GM18861 (cell line): ENCODE data around the gene ALKBH1.
"Not testable (repeated sequence)": the region's sequence is repeated elsewhere in the genome, so short reads cannot be mapped to it uniquely, and the experiment has no call there.

ENCODE experiments used
- ATAC-seq: cut with Tn5 transposase; IDR thresholded peaks from one replicate; pipeline ENCODE4 v1.9.1; 2021; ENCODE audit not compliant: unreplicated experiment

The ALKBH1 gene

DNA sequence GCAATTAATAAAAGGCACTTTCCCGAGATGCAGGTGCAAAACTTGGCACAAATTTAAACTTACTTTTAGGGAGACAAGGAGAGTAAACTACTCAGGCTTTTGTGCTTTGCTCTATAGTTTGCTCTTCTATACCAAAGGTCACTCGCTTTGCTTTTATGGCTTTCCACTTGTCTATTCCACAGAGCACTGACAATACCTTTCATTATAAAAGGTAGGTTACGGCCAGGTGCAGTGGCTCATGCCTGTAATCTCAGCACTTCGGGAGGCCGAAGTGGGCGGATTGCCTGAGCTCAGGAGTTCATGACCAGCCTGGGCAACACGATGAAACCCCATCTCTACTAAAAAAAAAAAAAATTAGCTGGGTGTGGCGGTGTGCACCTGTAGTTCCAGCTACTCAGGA is 32.9 kb downstream of the ALKBH1 start:
- no peak for ATAC-seq

DNA sequence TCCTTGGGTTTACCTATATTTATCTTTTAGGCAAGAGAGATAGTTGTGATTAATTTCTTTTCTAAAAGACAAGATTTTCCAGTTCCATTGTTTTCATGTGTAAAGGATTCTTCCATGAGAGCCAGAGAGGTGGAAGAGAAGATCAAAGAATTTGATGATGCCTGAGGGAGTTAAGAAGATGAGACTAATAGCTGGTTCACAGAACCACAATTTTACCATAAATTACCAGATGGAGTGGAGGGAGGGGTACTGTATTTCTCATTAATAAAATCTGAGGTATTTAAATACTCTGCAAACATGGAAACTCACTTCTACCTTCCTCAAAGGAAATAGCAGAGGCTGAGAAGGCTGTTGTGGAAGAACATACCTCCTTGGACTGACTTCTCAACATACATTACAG is 34.6 kb downstream of the ALKBH1 start:
- no peak for ATAC-seq

DNA sequence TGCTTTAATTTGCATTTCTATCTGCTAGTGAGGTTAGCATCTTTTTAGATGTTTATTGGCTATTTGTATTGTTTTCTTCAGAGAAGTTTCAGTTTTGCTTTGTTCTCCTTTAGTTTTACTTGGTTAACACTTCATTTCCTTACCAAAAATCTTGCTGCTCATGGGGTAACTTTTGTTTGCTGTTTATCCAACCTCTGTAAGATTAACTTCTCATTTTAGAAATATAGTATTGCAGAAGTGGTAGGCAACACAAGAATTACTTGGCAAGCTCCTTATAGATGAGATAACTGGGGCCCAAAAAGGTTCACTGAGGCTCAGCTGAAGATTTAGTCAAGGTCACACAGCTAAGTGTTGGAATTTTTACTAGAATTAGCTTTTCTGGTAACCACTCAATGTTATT is 40.5 kb downstream of the ALKBH1 start:
- no peak for ATAC-seq

DNA sequence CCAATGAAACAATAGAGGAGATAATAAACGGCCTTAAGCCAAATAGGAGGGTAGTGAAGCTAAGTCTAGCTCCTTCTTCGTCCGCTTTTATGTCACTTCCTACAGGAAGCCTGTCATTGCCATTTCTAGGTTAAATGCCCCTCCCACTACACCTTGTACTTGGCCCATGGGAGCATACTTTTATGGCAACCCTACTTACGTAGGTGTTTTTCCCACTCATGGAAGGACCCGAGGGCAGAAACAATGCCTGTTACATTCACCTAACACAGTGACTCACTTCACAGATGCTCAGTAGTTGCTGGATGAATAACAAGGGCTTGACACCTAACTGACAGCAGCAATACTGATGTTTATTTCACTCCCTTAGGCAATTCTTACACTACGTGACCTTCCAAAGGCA is 44.5 kb downstream of the ALKBH1 start:
- ATAC-seq, result no peak

DNA sequence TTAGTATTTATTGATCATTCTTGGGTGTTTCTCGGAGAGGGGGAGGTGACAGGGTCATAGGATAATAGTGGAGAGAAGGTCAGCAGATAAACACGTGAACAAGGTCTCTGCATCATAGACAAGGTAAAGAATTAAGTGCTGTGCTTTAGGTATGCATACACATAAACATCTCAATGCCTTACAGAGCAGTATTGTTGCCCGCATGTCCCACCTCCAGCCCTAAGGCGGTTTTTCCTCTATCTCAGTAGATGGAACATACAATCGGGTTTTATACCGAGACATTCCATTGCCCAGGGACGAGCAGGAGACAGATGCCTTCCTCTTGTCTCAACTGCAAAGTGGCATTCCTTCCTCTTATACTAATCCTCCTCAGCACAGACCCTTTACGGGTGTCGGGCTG is 46.3 kb downstream of the ALKBH1 start:
- not testable (repeated sequence) for ATAC-seq

DNA sequence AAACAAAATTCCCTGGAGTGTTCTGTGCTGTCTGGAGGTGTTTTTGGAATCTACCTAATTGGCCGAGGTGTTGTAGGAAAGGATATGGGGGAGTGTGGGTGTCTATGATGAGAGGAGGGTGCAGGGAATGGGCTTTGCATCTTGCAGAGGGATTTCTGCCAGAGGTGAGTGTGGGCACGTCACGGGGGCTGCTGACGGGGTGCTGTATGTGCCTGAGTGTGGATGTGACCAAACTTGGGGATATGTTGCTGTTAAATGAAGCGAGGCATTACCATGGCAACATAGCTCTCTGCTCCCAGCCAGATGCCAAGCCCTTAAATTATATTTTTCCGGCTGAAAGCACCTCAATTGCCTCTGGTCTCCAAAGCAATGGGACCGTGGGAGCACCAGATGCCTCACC is 47.1 kb downstream of the ALKBH1 start:
- ATAC-seq, result no peak

DNA sequence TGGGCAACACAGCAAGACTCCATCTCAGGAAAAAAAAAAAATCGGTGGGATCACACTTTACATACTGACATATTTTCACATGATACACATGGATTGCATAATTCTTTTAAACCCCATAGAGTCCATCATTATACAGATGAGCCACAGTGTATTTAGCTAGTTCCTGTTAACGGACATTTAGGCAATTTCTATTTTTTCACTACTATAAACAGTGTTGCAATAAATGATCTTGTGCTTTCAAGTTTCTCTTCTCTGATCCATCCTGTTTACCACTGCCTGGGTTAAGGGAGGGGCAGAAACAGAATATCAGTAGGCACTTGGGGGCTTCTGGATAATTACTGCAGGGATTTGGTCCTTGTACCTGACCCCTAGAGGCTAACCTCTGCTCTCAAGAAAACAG is 48.0 kb downstream of the ALKBH1 start:
- ATAC-seq, result no peak

DNA sequence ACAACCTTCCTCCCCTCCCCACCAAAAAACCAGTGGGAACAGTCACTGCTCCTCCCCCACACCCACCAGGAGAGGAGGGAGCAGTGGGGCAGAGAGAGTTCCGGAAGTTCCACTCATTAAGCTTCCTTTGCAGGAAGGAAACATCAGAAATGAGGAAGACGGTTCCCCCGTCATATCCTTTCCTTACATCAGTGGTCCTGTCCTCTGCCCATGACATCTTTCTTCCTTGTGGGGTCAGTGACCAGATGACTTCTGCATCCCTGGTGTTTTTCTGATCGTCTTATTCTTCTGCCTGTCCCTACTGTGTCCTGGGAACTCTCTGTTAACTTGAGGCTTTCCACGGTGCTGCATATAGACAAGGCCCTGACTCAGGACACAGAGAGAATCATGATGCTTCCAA is 50.5 kb downstream of the ALKBH1 start:
- no peak for ATAC-seq

DNA sequence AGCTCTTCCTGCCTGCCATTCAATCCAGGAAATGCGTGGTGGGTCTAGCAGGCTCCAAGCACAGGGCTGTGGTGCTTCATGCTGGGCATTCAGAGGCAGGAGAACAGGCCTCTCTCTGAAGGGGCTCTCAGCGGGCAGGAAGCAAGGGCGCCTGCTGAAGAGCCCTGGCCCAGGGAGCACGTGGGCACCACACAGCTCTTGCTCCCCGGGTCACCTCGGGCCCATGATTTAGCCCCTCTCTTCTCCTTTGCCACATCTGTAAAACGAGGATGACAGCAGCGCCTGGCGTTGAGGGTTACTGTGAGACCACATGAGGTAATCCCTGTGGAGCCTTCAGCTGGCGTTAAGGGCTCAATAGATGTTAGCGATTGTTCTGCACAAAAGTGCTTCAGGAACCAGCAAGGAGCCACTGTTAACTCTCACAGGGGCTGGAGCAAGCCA is 53.8 kb downstream of the ALKBH1 start:
- no peak for ATAC-seq

DNA sequence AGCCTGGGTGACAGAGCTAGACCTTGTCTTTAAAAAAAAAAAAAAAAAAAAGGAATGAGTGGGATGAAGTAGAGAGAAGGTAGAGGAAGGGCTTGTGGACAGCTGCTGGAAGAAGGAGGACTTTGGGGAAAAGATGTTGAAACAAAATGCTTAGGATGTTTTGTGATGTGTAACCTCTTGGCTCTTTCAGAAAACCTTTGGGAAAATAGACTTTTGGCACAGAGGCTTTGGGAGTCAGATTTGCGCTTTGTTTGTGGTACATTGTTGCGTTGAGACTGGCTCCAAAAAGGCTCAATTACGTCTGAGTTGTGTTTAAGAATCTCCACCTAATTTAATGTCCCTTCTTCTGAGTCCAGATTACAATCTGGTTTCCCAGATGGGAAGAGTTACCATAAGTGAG is 58.5 kb downstream of the ALKBH1 start:
- no peak for ATAC-seq

DNA sequence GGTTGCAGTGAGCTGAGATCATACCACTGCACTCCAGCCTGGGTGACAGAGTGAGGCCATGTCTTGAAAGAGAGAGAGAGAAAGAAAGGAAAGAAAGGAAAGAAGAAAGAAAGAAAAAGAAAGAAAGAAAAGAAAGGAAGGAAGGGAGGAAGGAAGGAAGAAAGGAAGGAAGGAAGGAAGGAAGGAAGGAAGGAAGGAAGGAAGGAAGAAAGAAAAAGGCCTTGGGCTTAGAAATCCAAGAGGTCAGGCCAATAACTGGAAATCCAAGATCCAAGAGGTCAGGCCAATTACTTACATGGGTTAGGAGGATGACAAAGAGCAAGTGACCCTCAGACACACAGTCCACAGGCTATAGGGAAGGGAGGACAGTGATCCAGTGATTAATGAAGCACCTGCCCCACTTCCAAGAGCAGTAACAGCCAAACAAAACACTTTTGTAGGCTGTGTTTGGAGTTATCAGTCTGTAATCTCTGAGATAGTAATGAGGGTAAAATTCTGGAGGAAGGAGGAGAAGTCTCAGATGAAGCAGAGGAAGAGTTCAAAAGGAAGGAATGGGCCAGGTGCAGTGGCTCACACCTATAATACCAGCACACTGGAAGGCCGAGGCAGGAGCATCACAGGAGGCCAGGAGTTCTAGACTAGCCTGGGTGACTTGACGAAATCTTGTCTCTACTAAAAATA is 59.2 kb downstream of the ALKBH1 start:
- ATAC-seq, result no peak

DNA sequence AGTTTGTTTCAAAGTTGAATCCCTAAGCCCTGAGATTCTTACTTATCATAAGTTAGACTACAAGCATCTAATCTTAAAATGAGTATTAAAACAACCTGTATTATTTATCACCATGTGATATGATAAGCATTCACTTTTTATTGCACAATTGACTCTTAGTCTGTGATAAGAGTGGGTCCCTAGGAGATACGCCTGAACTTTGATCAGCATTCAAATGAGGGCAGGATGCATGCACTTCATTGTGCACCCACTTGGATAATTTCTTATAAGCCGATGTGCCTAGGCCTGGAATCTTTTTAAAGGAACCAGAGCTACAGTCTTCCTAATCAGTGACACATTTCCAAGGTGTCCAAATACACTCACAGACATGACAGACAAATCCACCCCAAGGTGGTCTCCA is 60.0 kb downstream of the ALKBH1 start:
- ATAC-seq, result no peak

DNA sequence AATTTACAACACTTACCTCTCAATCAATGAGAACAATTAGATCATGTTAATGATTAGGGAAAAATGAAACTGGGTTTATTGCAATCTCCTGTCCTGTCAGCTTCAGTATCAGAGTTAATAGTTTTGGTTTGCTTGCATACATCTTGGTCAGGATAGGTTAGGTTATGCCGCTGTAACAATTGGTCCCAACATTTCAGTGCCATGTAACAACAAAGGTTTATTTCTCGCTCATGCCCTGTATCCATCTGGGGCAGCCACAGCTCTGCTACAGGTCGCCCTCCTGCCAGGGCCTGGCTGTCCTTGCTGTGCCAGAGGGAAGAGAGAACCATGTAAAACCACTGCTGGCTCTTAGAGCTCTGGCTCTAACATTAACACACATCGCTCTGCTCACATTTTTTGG is 60.9 kb downstream of the ALKBH1 start:
- ATAC-seq, result no peak

DNA sequence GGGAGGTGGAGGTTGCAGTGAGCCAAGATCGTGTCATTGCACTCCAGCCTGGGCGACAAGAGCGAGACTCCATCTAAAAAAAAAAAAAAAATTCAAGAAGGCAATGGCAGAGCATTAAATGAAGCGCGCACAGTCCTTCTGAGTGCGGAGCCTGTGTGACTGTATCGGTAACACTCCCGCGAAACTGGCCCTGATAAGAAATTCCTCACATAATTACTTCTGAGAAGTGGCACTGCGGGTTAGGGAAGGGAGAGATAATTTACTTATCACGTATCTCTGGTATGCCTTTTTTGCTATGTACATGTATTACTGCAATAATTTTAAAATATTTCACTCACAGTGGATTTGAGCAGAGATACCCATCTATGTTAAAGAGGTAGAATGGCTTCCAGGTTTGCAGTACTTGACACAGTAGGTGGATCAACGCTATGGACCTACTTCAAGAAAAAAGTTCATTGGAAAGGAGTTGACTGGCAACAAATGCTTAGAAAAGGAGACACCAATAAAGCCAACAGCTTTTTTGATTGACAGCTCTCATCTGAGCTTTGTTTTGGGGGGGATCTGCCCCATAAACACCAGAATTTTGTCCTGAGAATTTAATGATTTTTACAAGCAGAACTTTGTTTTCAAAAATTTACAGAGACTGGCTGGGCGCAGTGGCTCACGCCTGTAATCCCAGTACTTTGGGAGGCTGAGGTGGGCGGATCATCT is 62.1 kb downstream of the ALKBH1 start:
- ATAC-seq, result no peak

DNA sequence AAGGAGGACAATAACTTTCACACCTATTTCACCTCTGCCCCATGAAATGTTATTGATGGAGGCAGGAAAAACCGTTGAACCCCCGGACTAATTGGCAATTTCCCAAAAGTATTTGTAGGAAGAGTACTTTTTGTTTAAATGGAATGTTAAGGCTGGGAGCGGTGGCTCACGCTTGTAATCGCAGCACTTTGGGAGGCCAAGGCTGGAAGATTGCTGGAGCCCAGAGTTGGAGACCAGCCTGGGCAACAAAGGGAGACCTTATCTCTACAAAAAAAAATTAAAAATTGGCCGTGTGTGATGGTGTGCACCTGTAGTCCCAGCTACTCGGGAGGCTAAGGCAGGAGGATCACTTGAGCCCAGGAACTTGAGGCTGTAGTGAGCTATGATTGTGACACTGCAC is 65.4 kb downstream of the ALKBH1 start:
- ATAC-seq, result no peak

DNA sequence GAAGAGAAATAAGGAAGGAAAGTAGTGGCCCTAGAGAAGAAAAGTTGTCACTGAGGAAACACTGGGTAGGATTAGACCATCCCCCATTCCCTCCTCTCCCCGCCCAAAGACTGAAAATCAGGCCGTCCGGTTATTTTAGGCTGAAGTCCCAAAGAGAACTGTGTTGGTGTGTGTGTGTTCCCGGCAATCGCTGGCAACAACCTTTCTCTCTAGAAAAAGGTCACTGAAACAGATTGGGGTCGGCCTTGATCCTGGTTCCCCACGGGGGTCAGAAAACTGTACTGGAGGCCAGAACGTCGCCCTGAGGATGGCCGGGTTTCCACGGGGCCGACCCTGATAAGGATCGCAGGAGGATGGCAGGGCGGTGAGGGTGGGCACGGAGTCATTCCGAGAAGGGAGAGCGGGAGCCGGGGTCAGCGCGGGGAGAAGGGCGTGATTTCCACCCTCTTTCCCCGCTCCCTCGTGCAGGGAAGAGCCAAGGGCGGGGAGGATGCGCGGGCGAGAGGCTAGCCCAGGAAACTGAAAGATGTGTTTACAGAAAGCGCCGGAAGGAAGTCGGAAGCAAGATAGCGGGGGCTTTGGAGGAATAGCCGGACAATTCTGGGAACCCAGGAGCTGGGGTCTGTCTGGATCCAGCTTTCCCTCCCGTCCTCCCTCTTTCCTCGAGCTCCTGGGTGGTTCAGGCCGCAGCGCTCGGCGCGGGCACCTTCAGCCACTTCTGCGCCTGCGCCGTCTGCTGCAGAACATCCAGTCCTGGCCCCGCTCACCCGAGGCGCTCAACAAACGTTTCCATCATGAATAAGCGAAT is 66.1 kb downstream of the ALKBH1 start:
- ATAC-seq, result no peak

DNA sequence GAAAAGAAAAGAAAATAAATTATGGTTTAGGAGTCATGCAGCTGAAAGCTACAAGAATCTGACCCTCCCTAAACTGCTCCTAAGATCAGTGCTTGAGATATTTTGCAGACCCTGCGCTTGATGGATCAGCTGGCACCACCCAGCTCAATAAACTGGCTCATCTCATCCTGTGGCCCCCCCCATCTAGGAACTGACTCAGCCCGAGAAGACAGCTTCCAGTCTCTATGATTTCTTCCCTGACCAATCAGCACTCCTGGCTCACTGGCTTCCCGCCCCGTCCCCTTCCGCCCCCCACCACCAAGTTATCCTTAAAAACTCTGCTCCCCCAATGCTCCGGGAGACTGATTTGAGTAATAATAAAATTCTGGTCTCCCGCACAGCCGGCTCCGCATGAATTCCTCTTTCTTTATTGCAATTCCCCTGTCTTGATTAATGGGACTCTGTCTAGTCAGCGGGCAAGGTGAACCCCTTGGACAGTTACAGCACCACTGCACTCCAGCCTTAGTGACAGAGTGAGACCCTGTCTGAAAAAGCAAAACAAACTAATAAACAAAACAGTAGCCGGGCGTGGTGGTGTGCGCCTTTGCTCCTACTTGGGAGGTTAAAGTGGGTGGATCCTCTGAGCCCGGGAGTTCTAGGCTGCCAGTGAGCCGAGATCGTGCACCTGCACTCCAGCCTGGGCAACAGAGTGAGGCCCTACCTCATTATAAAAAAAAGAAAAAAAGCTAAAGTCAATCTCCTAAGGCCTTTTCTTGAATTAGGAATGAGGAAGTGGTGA is 66.9 kb downstream of the ALKBH1 start:
- ATAC-seq, result no peak

DNA sequence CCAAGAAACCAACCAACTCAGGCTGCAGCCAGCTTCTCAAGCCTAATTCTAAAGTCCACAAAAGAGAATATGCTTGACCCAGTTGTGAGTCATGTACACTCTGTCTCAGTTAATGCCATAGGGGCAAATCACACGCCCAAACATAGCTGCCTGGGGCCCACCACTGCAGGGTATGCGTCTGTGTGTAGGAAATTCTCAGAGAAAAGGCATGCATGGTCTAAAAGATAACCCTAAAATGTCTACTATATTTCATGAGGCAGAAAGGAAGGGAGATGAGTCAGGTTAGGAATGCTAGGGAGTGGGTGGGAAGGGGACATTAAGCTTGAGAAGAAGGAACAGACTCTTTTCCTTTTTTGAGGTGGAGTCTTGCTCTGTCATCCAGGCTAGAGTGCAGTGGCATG is 69.1 kb downstream of the ALKBH1 start:
- ATAC-seq, result no peak

DNA sequence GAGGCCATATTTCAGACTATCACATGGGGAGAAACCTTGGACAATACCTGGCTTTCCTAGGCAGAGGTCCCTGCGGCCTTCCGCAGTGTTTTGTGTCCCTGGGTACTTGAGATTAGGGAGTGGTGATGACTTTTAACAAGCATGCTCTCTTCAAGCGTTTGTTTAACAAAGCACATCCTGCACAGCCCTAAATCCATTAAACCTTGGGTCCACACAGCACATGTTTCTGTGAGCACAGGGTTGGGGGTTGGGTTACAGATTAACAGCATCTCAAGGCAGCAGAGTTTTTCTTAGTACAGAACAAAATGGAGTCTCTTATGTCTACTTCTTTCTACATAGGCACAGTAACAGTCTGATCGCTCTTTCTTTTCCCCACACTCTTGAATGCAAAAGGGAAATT is 72.0 kb downstream of the ALKBH1 start:
- ATAC-seq, result not testable (repeated sequence)

DNA sequence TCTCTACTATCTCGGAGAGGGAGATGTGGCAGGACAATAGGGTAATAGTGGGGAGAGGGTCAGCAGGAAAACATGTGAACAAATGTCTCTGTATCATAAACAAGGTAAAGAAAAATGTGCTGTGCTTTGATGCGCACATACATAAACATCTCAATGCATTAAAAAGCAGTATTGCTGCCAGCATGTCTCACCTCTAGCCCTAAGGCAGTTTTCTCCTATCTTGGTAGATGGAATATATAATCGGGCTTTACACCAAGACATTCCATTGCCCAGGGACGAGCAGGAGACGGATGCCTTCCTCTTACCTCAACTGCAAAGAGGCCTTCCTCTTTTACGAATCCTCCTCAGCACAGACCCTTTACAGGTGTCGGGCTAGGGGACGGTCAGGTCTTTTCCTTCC is 72.4 kb downstream of the ALKBH1 start:
- ATAC-seq, result not testable (repeated sequence)

DNA sequence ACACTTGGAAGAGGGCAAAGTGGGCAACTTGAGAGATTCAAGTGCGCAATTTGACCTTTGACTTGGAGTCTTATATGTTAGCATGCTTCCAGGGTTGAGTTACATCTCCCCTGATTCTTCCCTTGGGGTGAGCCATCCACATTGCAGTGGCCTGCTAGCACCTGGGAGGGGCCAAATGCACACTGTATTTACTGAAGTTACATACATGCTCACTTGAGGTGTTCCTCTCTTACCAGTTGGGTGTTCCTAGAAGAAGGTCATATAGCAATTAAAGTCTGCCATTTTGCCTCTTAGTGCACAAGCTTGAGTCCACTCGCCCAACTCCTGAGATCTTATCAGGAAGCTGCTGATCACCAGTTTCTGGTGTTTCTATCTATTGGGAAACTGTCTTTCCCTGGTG is 77.7 kb downstream of the ALKBH1 start:
- no peak for ATAC-seq
